ENCODE results near the gene TCTN1. TPM values are rescaled to one million over a fixed set of nuclear protein-coding genes. Genes with fewer than 3 reads are reported as not detected.
A peak's percentile ranks its signal among the peaks of the same experiment; 100 is the strongest.

TCTN1 gene
- total RNA-seq, 1 donor from 2014 or later: 29.5 TPM

GRCh38 chr12:110684312-110684836 lies 70.4 kb downstream of the TCTN1 start:
- no peak for ATAC-seq (ENCODE audit: low read depth)
- no peak for TF ChIP-seq CTCF (IDR thresholded peaks at IDR 0.05)
- intact Hi-C loops (cut with micrococcal nuclease): no loop called here
- no peaks in the 10 kb centered on the region for H3K9me3 Mint-ChIP-seq
- ChIA-PET POLR2A (interaction anchor here (1.0 kb wide), 1 partner anchor 13 kb away, joined by 5 read pairs; no protein-coding TSS in a partner anchor), CTCF (interaction anchor here (1.2 kb wide), 1 partner anchor 235 kb away, joined by 4 read pairs; the partner anchor contains the start of gene ARPC3)
- peaks cover 85% of the 10 kb centered on the region for H3K4me1 Mint-ChIP-seq
- no peak for DNase-seq
- peak overlapping the region; percentile 84 for H3K27ac Mint-ChIP-seq
- H3K4me3 Mint-ChIP-seq: peak overlapping the region; percentile 93
- peaks cover 76% of the 10 kb centered on the region for H3K36me3 Mint-ChIP-seq (ENCODE audit: low read depth)
- H3K27me3 Mint-ChIP-seq: no peaks in the 10 kb centered on the region

- H3K27me3 Mint-ChIP-seq: no peaks in the 10 kb centered on the region
- H3K9me3 Mint-ChIP-seq: no peaks in the 10 kb centered on the region
- peak overlapping the region; percentile 93 for H3K4me3 Mint-ChIP-seq
- ATAC-seq (ENCODE audit: low read depth) (peak; percentile 39), DNase-seq (no peak)
- ChIA-PET POLR2A (interaction anchor here (0.6 to 3.5 kb wide), 12 partner anchors 9 to 236 kb away, joined by 3 to 45 read pairs (median 6); partner anchors contain the start of genes ARPC3 and TCTN1), CTCF (interaction anchor here (1.1 to 3.0 kb wide), 4 partner anchors 9 to 83 kb away, joined by 3 to 7 read pairs (median 4); no protein-coding TSS in a partner anchor)
- TF ChIP-seq CTCF (IDR thresholded peaks at IDR 0.05): no peak
- peaks cover 87% of the 10 kb centered on the region for H3K4me1 Mint-ChIP-seq
- H3K27ac Mint-ChIP-seq: peak overlapping the region; percentile 84
- peaks cover 63% of the 10 kb centered on the region for H3K36me3 Mint-ChIP-seq (ENCODE audit: low read depth)
- intact Hi-C loops (cut with micrococcal nuclease): loop anchor here (1.0 to 5.0 kb wide), 6 partner anchors 9 to 219 kb away; partner anchors contain the start of genes FAM216A and GPN3
Measured at GRCh38 chr12:110686294-110686903, 72.5 kb downstream of the TCTN1 start.

- Mint-ChIP-seq H3K27ac (peak overlapping the region; percentile 84), H3K9me3 (no peaks in the 10 kb centered on the region), H3K4me1 (peaks cover 86% of the 10 kb centered on the region), H3K27me3 (no peaks in the 10 kb centered on the region), H3K4me3 (peak overlapping the region; percentile 93), H3K36me3 (ENCODE audit: low read depth) (peaks cover 52% of the 10 kb centered on the region)
- POLR2A ChIA-PET: interaction anchor here (0.6 to 3.5 kb wide), 12 partner anchors 10 to 915 kb away, joined by 4 to 45 read pairs (median 8); partner anchors contain the start of genes ARPC3 and TCTN1
- intact Hi-C loops (cut with micrococcal nuclease): loop anchor here (2.0 to 5.0 kb wide), 3 partner anchors 67 to 220 kb away; partner anchors contain the start of genes FAM216A and GPN3
- no peak for TF ChIP-seq CTCF (IDR thresholded peaks at IDR 0.05)
- CTCF ChIA-PET: interaction anchor here (0.8 to 3.0 kb wide), 3 partner anchors 11 to 72 kb away, joined by 3 to 7 read pairs (median 4); no protein-coding TSS in a partner anchor
- peak; percentile 10 for ATAC-seq (ENCODE audit: low read depth)
- DNase-seq: no peak
Measured at GRCh38 chr12:110687396-110688169, 73.7 kb downstream of the TCTN1 start.

- peak; percentile 54 for ATAC-seq (ENCODE audit: low read depth)
- intact Hi-C loops (cut with micrococcal nuclease): loop anchor here (1.0 to 5.0 kb wide), 3 partner anchors 41 to 221 kb away; partner anchors contain the start of genes FAM216A and GPN3
- POLR2A ChIA-PET: interaction anchor here (0.6 to 3.5 kb wide), 11 partner anchors 11 to 239 kb away, joined by 3 to 45 read pairs (median 10); partner anchors contain the start of genes ARPC3 and TCTN1
- no peak for TF ChIP-seq CTCF (IDR thresholded peaks at IDR 0.05)
- Mint-ChIP-seq H3K4me3 (peak within 1 kb of the TSS; percentile 93), H3K9me3 (no peaks in the 10 kb centered on the region), H3K27me3 (no peaks in the 10 kb centered on the region), H3K4me1 (peaks cover 81% of the 10 kb centered on the region), H3K27ac (peak within 1 kb of the TSS; percentile 89), H3K36me3 (ENCODE audit: low read depth) (peaks cover 45% of the 10 kb centered on the region)
- CTCF ChIA-PET: interaction anchor here (1.3 kb wide), 1 partner anchor 73 kb away, joined by 4 read pairs; no protein-coding TSS in a partner anchor
- peak; percentile 54 for DNase-seq
Measured at GRCh38 chr12:110688446-110689280, 74.7 kb downstream of the TCTN1 start, which contains the start of gene HVCN1. Gene HVCN1, minus strand, starts transcription at chr12:110689115. Its CDS starts 5,870 bp downstream, at chr12:110683245.
